HepG2 (cell line): ENCODE data around the gene MTA3. TPM values are rescaled to one million over a fixed set of nuclear protein-coding genes. Genes with fewer than 3 reads are reported as not detected.

Experiments used
- BORCS8-MEF2B ChIP-seq: sonication (generic); formaldehyde crosslinking; IDR thresholded peaks from 2 replicates; pipeline ENCODE4 v1.8.0; 2022; ENCODE audit warnings: mild to moderate bottlenecking, missing genetic modification reagents
- CEBPG ChIP-seq: IDR thresholded peaks from 2 replicates; pipeline ENCODE4 v1.6.1; 2016
- ELF1 ChIP-seq: sonication (generic); formaldehyde crosslinking; IDR thresholded peaks from 2 replicates; pipeline ENCODE4 v1.4.0; 2020; ENCODE audit warnings: missing genetic modification reagents
- GATAD2A ChIP-seq: IDR thresholded peaks from 2 replicates; pipeline ENCODE4 v1.6.1; 2016
- HDAC1 ChIP-seq: sonication (generic); formaldehyde crosslinking; IDR thresholded peaks from 2 replicates; pipeline ENCODE4 v1.5.1; 2020; ENCODE audit warnings: mild to moderate bottlenecking, missing genetic modification reagents
- HNRNPLL ChIP-seq: fragments of 200-400 bp; formaldehyde crosslinking; IDR thresholded peaks from 2 replicates; pipeline ENCODE4 v1.6.1; 2017; ENCODE audit warnings: mild to moderate bottlenecking, low read depth, low read length; ENCODE audit not compliant: poor library complexity, severe bottlenecking
- NFRKB ChIP-seq: fragments of 450-650 bp; IDR thresholded peaks from 2 replicates; pipeline ENCODE4 v1.6.1; 2017
- PTBP1 ChIP-seq: fragments of 200-400 bp; formaldehyde crosslinking; IDR thresholded peaks from 2 replicates; pipeline ENCODE4 v1.6.1; 2018; ENCODE audit warnings: low read length, low read depth; ENCODE audit not compliant: poor library complexity, severe bottlenecking
- RFXANK ChIP-seq: IDR thresholded peaks from 2 replicates; pipeline ENCODE4 v1.6.1; 2016
- SOX5 ChIP-seq: IDR thresholded peaks from 2 replicates; pipeline ENCODE4 v1.6.1; 2016; ENCODE audit warnings: borderline replicate concordance
- STAG1 ChIP-seq: sonication (generic); formaldehyde crosslinking; IDR thresholded peaks from 2 replicates; pipeline ENCODE4 v1.4.0; 2020; ENCODE audit warnings: missing genetic modification reagents
- THAP11 ChIP-seq: IDR thresholded peaks from 2 replicates; pipeline ENCODE4 v1.6.1; 2016; ENCODE audit warnings: missing biosample characterization, missing genetic modification reagents
- THRA ChIP-seq: sonication (generic); formaldehyde crosslinking; IDR thresholded peaks from 2 replicates; pipeline ENCODE4 v1.4.0; 2020; ENCODE audit warnings: missing genetic modification reagents, borderline replicate concordance
- ZFP36L1 ChIP-seq: sonication (generic); formaldehyde crosslinking; IDR thresholded peaks from 2 replicates; pipeline ENCODE4 v1.8.0; 2022; ENCODE audit warnings: mild to moderate bottlenecking, missing genetic modification reagents, moderate library complexity
- ZMYM3 ChIP-seq: sonication (generic); formaldehyde crosslinking; IDR thresholded peaks from 2 replicates; pipeline ENCODE4 v1.5.1; 2020; ENCODE audit warnings: mild to moderate bottlenecking, missing genetic modification reagents
- ZMYM4 ChIP-seq: sonication (generic); formaldehyde crosslinking; IDR thresholded peaks from 2 replicates; pipeline ENCODE4 v1.8.1; 2023; ENCODE audit warnings: mild to moderate bottlenecking, missing genetic modification reagents
- ZNF205 ChIP-seq: IDR thresholded peaks from 2 replicates; pipeline ENCODE4 v1.6.1; 2018; ENCODE audit warnings: missing biosample characterization, missing genetic modification reagents
- ZNF713 ChIP-seq: sonication (generic); formaldehyde crosslinking; IDR thresholded peaks from 2 replicates; pipeline ENCODE4 v1.4.0; 2020; ENCODE audit warnings: mild to moderate bottlenecking, missing genetic modification reagents
- ZNF766 ChIP-seq: sonication (generic); formaldehyde crosslinking; IDR thresholded peaks from 2 replicates; pipeline ENCODE4 v1.5.0; 2020; ENCODE audit warnings: missing genetic modification reagents, borderline replicate concordance
- polyA plus RNA-seq, 8 experiments: library from polyadenylated mRNA; depleted of rRNA in 3 of 8; stranded (reverse) in 7 of 8; unstranded in 1 of 8; fragments of >200 nt; fragmentation: Illumina TruSeq in 4 of 8; extraction: Trizol in 4 of 8; gene quantifications; 2 replicates each; pipeline versions ENCODE4 v1.2.1 to v1.2.3, GENCODE V29; 2011 to 2016; ENCODE audit warnings: low read depth in 4 of 8, missing spikeins in 1 of 8, mixed read lengths in 1 of 8; ENCODE audit not compliant: insufficient read depth in 1 of 8
- total RNA-seq, 5 experiments: library from RNA; depleted of rRNA; stranded (reverse); fragments of >200 nt; fragmentation: Illumina TruSeq; extraction: Trizol; gene quantifications; 2 replicates each; pipeline ENCODE4 v1.2.3, GENCODE V29; 2016; ENCODE audit warnings: low read depth in 1 of 5
- TF ChIP-seq, protein P1 (sequence below): conservative IDR thresholded peaks from 2 replicates; pipeline ENCODE4 v1.6.1; 2018; ENCODE audit warnings: missing genetic modification reagents
- TF ChIP-seq, protein P2 (sequence below): IDR thresholded peaks from 2 replicates; pipeline ENCODE4 v1.6.1; 2016; ENCODE audit warnings: mild to moderate bottlenecking
- TF ChIP-seq, protein P3 (sequence below): IDR thresholded peaks from 2 replicates; pipeline ENCODE4 v1.6.1; 2018; ENCODE audit warnings: missing genetic modification reagents
- TF ChIP-seq, protein P4 (sequence below): sonication (generic); formaldehyde crosslinking; IDR thresholded peaks from 2 replicates; pipeline ENCODE4 v1.5.0; 2020; ENCODE audit warnings: mild to moderate bottlenecking, missing genetic modification reagents, borderline replicate concordance

MTA3 gene
- total and polyA plus RNA-seq, 2 of the 13 experiments (the other 11 are each of a cell fraction or from before 2014, with no cell fraction given), result 48.8 to 77.8 TPM

DNA sequence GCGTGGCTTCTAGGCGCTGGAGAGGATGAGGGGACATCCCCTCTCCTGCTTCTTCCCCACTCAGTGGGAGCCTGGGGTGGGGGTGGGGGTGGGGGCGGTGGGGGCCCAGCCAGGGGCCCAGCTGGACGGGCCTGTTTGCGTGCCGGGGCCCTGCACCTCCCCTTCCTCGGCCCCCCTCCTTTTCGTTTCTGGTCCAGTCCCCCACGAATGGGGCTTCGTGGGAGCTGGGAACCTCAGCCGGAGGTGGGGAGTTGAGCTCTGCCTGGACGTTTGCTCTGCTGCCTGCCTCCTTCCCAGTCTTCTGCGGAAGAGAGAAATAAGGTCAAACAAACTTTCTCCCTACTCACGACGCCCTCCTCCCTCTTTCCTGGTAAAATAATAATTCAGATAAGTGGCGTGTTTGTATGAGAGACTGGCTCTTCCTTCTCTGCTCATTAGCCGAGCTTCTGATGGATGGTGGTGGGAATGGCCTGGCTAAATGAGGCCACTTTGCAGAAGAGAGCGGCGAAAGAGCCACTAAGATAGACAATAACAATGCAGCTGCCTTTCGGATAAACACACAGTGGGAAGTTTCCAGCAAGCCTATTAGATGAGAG is 782 bp downstream of the MTA3 start (continued):
- TF ChIP-seq, protein P1, sequence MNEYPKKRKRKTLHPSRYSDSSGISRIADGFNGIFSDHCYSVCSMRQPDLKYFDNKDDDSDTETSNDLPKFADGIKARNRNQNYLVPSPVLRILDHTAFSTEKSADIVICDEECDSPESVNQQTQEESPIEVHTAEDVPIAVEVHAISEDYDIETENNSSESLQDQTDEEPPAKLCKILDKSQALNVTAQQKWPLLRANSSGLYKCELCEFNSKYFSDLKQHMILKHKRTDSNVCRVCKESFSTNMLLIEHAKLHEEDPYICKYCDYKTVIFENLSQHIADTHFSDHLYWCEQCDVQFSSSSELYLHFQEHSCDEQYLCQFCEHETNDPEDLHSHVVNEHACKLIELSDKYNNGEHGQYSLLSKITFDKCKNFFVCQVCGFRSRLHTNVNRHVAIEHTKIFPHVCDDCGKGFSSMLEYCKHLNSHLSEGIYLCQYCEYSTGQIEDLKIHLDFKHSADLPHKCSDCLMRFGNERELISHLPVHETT, result no peak
- TF ChIP-seq CEBPG (CRISPR knock-in tag) (no peak), GATAD2A (peak; percentile 36; the same call in 1 of the 2 replicates), ZNF713 (CRISPR knock-in tag) (no peak), THAP11 (CRISPR knock-in tag) (no peak), ZFP36L1 (CRISPR knock-in tag) (no peak), BORCS8-MEF2B (CRISPR knock-in tag) (no peak), ZNF766 (no peak), STAG1 (no peak), NFRKB (no peak), ELF1 (CRISPR knock-in tag) (no peak), PTBP1 (no peak), ZMYM3 (CRISPR knock-in tag) (no peak), ZMYM4 (CRISPR knock-in tag) (peak; percentile 33; the same call in 1 of the 2 replicates), ZNF205 (CRISPR knock-in tag) (no peak), HNRNPLL (no peak), SOX5 (CRISPR knock-in tag) (0 out of 2 replicates have a peak, but pooled peaks have one; percentile 14), HDAC1 (CRISPR knock-in tag) (peak; percentile 15; the same call in 1 of the 2 replicates), RFXANK (CRISPR knock-in tag) (no peak), THRA (CRISPR knock-in tag) (no peak)
- TF ChIP-seq, protein P2, sequence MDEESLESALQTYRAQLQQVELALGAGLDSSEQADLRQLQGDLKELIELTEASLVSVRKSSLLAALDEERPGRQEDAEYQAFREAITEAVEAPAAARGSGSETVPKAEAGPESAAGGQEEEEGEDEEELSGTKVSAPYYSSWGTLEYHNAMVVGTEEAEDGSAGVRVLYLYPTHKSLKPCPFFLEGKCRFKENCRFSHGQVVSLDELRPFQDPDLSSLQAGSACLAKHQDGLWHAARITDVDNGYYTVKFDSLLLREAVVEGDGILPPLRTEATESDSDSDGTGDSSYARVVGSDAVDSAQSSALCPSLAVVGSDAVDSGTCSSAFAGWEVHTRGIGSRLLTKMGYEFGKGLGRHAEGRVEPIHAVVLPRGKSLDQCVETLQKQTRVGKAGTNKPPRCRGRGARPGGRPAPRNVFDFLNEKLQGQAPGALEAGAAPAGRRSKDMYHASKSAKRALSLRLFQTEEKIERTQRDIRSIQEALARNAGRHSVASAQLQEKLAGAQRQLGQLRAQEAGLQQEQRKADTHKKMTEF (CRISPR knock-in tag), result no peak
- TF ChIP-seq, protein P3, sequence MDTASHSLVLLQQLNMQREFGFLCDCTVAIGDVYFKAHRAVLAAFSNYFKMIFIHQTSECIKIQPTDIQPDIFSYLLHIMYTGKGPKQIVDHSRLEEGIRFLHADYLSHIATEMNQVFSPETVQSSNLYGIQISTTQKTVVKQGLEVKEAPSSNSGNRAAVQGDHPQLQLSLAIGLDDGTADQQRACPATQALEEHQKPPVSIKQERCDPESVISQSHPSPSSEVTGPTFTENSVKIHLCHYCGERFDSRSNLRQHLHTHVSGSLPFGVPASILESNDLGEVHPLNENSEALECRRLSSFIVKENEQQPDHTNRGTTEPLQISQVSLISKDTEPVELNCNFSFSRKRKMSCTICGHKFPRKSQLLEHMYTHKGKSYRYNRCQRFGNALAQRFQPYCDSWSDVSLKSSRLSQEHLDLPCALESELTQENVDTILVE, result no peak
- TF ChIP-seq, protein P4, sequence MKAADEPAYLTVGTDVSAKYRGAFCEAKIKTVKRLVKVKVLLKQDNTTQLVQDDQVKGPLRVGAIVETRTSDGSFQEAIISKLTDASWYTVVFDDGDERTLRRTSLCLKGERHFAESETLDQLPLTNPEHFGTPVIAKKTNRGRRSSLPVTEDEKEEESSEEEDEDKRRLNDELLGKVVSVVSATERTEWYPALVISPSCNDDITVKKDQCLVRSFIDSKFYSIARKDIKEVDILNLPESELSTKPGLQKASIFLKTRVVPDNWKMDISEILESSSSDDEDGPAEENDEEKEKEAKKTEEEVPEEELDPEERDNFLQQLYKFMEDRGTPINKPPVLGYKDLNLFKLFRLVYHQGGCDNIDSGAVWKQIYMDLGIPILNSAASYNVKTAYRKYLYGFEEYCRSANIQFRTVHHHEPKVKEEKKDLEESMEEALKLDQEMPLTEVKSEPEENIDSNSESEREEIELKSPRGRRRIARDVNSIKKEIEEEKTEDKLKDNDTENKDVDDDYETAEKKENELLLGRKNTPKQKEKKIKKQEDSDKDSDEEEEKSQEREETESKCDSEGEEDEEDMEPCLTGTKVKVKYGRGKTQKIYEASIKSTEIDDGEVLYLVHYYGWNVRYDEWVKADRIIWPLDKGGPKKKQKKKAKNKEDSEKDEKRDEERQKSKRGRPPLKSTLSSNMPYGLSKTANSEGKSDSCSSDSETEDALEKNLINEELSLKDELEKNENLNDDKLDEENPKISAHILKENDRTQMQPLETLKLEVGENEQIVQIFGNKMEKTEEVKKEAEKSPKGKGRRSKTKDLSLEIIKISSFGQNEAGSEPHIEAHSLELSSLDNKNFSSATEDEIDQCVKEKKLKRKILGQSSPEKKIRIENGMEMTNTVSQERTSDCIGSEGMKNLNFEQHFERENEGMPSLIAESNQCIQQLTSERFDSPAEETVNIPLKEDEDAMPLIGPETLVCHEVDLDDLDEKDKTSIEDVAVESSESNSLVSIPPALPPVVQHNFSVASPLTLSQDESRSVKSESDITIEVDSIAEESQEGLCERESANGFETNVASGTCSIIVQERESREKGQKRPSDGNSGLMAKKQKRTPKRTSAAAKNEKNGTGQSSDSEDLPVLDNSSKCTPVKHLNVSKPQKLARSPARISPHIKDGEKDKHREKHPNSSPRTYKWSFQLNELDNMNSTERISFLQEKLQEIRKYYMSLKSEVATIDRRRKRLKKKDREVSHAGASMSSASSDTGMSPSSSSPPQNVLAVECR, result 0 out of 2 replicates have a peak, but pooled peaks have one; percentile 40
